ENCODE data around the gene CDH11.

CDH11 gene

GRCh38 chr16:65122724-65123395 lies 997 bp upstream of the CDH11 start:
- no peak for FAIRE-seq
- peak; percentile 37; the same call in 1 of the 2 replicates for TF ChIP-seq POLR2A (IDR thresholded peaks at IDR 0.05; ENCODE audit: low read depth, low read length)
- no peak for DNase-seq (ENCODE audit: insufficient read length, low spot score)

GRCh38 chr16:65120831-65121721 lies 787 bp downstream of the CDH11 start:
- no peak for TF ChIP-seq POLR2A (IDR thresholded peaks at IDR 0.05; ENCODE audit: low read depth, low read length)
- FAIRE-seq (no peak), DNase-seq (ENCODE audit: insufficient read length, low spot score) (no peak)

- no peak for FAIRE-seq
These were observed 1.4 kb downstream of the CDH11 start for GRCh38 chr16:65120461-65120830.

GRCh38 chr16:65119901-65120401 lies 1.9 kb downstream of the CDH11 start:
- no peak for TF ChIP-seq POLR2A (IDR thresholded peaks at IDR 0.05; ENCODE audit: low read depth, low read length)
- no peak for FAIRE-seq
- no peak for DNase-seq (ENCODE audit: insufficient read length, low spot score)

More at GRCh38 chr16:65120461-65120830, 1.4 kb downstream of the CDH11 start:
- no peak for DNase-seq (ENCODE audit: insufficient read length, low spot score)
- TF ChIP-seq POLR2A (IDR thresholded peaks at IDR 0.05; ENCODE audit: low read depth, low read length): no peak

DNA sequence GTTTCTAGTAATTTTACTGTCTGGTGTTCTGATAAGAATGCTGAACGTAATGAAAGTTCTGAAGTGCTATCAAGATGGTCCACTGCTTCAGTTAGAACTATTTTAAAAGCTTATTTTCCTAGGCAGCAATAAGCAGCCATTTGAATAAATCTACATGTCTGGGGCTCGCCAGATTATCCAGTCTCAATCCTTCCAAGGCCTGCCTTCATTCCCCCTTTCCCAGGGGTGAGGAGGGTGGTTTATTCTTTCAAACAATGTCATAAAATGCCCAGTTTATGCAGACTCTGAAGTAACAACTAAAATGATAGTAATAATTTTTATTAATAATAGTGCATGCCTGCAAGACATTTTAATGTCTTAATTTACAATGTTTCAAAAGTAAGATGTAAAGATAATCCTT lies 2.4 kb downstream of the CDH11 start:
- DNase-seq (ENCODE audit: insufficient read length, low spot score) (no peak), FAIRE-seq (no peak)
- no peak for TF ChIP-seq POLR2A (IDR thresholded peaks at IDR 0.05; ENCODE audit: low read depth, low read length)

GRCh38 chr16:65118871-65119270 lies 3.0 kb downstream of the CDH11 start:
- no peak for DNase-seq (ENCODE audit: insufficient read length, low spot score)
- no peak for TF ChIP-seq POLR2A (IDR thresholded peaks at IDR 0.05; ENCODE audit: low read depth, low read length)
- FAIRE-seq: no peak

DNA sequence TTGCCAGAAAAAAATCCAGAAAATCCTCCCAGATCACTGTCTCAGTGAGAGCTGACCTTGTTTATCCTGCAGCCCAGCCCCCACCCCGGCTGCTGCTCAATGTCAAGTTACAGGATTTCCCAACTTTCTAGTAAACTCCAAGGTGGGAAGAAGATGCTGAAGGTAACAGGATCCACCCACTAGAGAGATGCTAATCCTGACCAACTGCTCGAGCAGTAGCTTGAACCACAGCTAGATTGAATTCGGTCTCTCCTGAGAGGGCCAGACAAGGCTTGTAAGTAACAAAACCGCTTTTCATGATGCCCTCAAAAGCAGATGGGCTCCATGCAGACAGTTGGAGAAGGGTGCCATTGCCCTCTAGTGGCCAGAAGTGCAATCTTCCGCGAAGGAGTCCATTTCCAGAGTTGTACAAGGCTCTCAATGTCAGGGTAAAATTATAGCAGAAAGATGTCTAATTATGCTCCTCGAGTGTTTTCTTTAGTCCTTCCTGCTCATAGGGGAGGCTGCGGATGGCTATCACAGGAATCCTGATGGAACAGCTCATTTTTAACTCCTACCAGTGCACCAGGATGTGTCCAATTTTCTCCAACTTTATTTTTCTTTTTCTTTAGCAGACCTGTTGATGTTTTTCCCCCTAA lies 3.9 kb downstream of the CDH11 start:
- peak; percentile 38 for FAIRE-seq
- DNase-seq (ENCODE audit: insufficient read length, low spot score): peak; percentile 26
- no peak for TF ChIP-seq POLR2A (IDR thresholded peaks at IDR 0.05; ENCODE audit: low read depth, low read length)

DNA sequence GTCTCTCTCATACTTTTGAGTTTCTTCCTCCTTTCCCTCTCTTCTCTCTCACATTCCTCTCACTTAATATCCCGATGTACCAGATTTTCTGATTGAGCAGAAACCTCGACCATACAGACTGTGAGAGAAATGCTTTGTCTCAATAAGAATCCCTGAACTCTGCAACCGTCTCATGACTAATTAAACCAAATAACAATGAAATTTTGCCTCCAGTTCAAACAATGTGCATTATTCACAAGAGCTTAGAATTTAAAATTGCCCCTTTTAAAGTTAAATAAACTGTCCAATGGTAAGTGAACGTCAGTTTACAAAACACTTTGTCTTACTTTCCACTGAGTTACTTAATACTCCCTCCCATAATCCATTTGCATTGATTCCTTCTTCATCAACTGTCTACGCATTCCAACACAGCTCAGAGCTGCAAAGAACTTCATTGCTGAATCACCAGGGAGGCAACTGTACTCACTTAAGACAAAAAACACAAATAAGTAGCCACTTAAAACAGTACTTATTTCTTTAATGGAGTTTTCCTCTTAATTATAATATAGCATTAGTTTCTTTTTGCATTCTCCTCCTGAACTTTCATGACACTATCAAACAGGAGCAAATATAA lies 4.9 kb downstream of the CDH11 start:
- no peak for DNase-seq (ENCODE audit: insufficient read length, low spot score)
- no peak for FAIRE-seq
- TF ChIP-seq POLR2A (IDR thresholded peaks at IDR 0.05; ENCODE audit: low read depth, low read length): no peak

DNA sequence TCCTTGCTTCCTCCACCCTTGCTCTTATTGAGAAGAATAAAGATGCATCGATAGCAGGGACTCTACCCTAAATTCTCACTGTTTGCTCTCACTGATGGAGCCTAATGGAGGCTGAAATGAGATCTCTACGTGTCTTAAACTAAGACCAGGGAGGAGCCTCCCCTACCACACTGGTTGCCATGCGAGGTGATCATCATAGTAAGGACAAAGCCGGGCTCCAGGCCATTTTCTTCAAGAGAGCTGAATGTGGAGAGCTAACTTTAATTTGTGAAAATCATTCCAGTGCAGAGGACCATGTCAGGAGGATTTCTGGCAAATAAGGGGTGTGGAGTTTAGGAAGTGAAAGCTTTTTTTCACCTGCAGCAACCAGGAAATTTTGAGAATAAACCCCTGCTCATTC lies 5.6 kb downstream of the CDH11 start:
- FAIRE-seq: no peak
- TF ChIP-seq POLR2A (IDR thresholded peaks at IDR 0.05; ENCODE audit: low read depth, low read length): no peak

GRCh38 chr16:65114527-65114926 lies 7.3 kb downstream of the CDH11 start:
- TF ChIP-seq POLR2A (IDR thresholded peaks at IDR 0.05; ENCODE audit: low read depth, low read length): no peak
- DNase-seq (ENCODE audit: insufficient read length, low spot score): no peak
- no peak for FAIRE-seq

More for the DNA sequence above, 5.6 kb downstream of the CDH11 start:
- no peak for DNase-seq (ENCODE audit: insufficient read length, low spot score)

GRCh38 chr16:65113441-65113840 lies 8.4 kb downstream of the CDH11 start:
- TF ChIP-seq POLR2A (IDR thresholded peaks at IDR 0.05; ENCODE audit: low read depth, low read length): no peak
- FAIRE-seq: no peak

DNA sequence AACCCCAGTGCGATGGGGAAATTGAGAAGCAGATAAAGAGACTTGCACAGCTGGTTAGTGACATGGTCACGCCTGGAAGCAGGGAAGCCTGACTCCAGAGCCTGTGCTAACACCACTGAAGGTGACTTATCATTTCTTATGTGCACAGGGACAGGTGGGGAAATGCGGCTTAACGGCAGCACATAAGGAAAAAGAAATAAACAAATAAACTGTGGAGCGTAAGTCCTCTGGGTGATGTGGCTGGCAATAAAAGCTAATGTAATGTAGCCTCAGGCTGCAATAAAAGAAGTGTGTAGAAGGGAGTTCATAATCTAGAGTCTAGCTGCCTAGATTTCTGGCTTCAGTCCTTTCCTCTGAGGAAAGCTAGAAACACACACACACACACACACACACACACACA lies 10.6 kb downstream of the CDH11 start:
- DNase-seq (ENCODE audit: insufficient read length, low spot score): no peak
- FAIRE-seq: no peak
- no peak for TF ChIP-seq POLR2A (IDR thresholded peaks at IDR 0.05; ENCODE audit: low read depth, low read length)

More at GRCh38 chr16:65113441-65113840, 8.4 kb downstream of the CDH11 start:
- DNase-seq (ENCODE audit: insufficient read length, low spot score): no peak

DNA sequence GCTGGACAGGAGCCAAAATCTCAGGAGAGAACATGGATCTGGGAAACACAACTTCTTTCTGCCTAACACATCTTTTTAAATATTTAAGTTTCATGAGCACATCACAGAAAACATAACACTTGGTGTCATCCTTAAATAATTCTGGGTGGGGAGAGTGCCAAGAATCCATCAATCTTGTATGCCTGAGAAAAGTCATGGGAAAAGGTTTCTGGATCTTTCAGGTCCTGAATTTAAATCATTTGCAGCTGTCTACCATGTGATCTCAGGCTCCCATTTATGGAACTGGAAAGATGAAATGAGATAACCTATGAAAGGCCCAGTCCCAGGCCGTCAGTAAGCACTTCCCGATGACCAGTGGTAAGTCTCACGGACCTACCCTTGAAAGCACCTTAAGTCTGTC lies 15.1 kb downstream of the CDH11 start:
- no peak for DNase-seq (ENCODE audit: insufficient read length, low spot score)
- TF ChIP-seq POLR2A (IDR thresholded peaks at IDR 0.05; ENCODE audit: low read depth, low read length): no peak
- FAIRE-seq: no peak

- no peak for DNase-seq (ENCODE audit: insufficient read length, low spot score)
- no peak for TF ChIP-seq POLR2A (IDR thresholded peaks at IDR 0.05; ENCODE audit: low read depth, low read length)
- FAIRE-seq: no peak
These were observed 16.7 kb downstream of the CDH11 start for GRCh38 chr16:65105171-65105570.
